ENCODE data around the gene SPIRE1.

SPIRE1 gene

GRCh38 chr18:12479982-12480381, 177.9 kb downstream of the SPIRE1 start:
- no peak for DNase-seq

DNA sequence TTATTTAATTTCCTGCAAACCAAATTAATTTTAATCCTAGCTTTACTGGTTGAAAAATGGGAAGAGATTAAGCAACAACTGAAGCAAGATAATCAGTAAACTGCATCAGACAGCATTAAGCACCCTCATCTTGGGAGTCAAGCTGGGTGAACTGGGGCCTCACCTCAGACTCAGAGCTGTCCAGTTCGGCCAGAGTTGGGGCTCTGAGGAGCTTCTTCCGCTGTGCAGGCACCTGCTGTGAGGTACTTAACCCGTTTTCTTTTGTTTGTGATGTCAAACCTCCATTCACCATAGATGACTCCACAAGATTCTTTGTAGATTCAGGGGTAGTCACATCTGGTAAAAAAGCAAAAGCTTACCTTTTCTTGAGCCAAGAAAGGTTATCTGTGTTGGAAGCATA, 178.4 kb downstream of the SPIRE1 start:
- no peak for DNase-seq

DNA sequence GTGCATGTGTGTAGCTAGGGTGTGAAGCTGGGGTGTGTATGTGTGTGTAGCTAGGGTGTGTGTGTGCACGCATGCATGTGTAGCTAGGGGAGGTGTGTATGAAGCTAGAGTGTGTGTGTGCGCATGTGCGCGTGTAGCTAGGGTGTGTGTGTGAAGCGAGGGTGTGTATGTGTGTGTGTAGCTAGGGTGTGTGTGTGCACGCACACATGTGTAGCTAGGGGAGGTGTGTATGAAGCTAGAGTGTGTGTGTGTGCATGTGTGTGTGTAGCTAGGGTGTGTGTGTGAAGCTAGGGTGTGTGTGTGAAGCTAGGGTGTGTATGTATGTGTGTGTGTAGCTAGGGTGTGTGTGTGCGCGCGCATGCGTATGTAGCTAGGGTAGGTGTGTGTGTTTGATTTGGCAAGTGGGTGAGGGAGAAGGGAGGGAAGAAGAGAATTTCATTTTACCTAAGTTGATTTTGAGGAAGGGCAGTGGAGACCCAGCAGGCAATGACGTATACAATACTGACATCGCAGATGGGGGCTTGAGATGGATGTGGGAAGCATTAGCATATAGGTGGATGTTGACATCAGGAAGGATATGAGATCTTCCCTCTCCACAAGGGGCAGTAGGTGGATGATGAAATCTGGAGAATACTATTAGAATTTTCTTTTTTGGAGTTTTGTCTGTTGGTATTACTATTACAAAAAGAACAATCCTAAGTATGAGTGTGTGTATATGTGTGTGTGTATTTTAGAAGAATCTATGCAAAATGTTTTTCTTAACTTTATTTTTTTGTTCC, 179.4 kb downstream of the SPIRE1 start:
- no peak for DNase-seq

DNA sequence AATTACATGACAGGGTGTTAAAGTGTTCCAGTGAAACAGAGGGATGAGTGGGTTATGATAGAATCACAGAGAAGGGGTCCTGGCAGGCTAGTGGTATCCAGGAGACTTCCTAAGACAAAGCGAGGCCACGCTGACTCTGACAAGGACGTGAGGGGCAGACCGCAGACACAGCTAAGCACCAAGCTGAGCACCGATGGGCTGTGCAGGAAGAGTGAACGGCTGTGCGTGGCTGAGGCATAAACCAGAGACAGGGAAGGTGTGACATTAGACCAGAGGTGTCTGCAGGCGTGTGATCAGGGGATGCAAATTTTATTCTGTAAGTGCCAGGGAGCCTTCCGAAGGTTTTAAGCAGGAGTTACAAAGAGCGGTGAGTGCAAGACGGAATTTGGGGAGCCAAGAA, 180.3 kb downstream of the SPIRE1 start:
- DNase-seq = no peak

GRCh38 chr18:12476955-12477354, 181.0 kb downstream of the SPIRE1 start:
- DNase-seq = no peak

- DNase-seq = no peak
Measured at GRCh38 chr18:12474876-12475275, 183.0 kb downstream of the SPIRE1 start.

GRCh38 chr18:12474146-12474545, 183.8 kb downstream of the SPIRE1 start:
- no peak for DNase-seq

- no peak for DNase-seq
Measured at GRCh38 chr18:12470382-12471075, 187.4 kb downstream of the SPIRE1 start.

- DNase-seq = no peak
Measured at GRCh38 chr18:12468445-12468844, 189.5 kb downstream of the SPIRE1 start.

DNA sequence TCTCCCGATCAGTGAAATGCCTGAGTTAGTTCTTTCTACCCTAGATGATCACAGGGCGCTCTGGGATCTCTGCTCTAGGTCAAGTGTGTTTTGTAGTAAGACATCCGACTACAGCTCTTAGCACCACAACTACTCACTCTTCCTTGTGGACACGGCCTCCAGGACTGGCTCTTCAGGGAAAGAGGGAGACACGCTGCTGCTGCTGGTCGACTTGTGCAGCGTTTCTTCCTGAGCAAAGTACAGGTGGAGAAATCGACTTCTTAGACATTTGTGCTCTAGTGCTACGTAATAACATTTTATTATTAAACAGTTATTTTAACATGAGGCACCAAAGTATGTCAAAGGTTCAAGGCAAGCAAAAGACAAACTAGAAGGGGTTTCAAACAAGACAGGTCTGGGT, 193.2 kb downstream of the SPIRE1 start:
- no peak for DNase-seq

GRCh38 chr18:12463191-12463590, 194.7 kb downstream of the SPIRE1 start:
- no peak for DNase-seq

DNA sequence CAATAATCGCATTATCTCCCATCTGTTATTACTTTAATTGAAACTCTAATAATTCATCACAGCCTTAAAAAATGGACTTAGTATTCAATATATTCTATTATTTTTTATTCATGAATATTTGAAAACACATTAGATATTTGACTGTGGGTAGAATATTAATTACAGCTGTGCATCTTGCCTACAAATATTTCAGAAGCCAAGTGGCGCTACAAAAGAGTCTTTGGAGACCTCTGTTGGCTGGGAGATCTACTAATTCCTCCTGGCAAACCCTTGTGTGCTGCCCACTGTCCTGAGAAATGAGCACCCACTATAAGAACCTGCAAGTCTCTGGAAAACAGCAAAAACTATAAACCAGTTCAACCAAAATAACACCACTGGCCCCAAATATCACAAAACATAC, 195.7 kb downstream of the SPIRE1 start:
- no peak for DNase-seq

DNA sequence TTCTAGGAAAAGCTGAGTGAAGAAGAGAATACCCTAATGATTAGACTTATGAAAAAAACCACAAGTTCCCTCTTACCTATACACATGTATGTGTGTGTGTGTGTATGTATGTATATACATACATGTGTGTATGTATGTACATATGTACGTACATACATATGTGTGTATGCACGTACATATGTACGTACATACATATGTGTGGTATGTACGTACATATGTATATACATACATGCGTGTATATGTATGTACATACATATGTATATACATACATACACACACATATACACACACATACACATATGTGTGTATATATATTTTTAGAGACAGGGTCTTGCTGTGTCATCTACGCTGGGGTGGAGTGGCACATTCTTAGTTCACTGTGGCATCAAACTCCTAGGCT, 196.6 kb downstream of the SPIRE1 start:
- no peak for DNase-seq

- DNase-seq = no peak
Measured at GRCh38 chr18:12460874-12461273, 197.0 kb downstream of the SPIRE1 start.

DNA sequence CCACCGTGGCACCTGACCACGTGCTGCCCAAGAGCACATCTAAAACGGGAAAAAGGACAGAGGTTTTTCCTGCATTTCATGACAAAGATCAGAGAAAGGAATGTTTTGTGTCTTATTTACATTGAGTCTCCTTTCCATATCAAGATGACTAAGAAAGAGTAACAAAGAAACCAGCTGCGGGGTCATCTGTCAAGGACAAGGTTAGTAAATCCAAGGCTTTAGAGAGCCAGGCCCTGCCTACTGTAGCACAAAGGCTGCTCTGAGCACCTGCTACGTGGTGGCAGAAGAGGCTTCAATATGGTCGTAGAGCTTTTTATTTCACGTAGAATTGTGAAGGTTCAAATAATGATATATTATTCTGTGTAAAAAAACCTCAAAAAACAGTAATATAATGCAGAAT, 199.1 kb downstream of the SPIRE1 start:
- DNase-seq = no peak

DNA sequence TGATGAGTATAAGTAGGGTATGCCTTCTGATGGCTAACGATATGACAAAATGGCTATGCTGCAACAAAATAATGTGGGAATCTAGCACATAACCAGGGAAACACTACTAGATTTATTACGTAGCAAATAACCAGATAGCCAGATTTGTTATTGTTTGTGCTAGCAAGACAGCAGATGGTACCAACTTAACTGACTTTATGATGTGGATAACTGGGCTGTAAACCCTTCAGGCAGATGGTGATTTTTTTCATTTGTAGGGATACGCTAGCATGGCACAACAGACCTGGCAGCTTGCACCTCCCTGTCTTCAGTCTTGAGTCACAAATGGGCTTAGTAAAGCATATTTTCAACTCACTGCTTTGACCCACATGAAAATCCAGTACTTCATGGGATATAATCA, 201.5 kb downstream of the SPIRE1 start:
- DNase-seq = no peak

GRCh38 chr18:12455496-12455895, 202.4 kb downstream of the SPIRE1 start:
- DNase-seq = no peak

GRCh38 chr18:12452784-12453183, 205.1 kb downstream of the SPIRE1 start:
- DNase-seq = no peak

DNA sequence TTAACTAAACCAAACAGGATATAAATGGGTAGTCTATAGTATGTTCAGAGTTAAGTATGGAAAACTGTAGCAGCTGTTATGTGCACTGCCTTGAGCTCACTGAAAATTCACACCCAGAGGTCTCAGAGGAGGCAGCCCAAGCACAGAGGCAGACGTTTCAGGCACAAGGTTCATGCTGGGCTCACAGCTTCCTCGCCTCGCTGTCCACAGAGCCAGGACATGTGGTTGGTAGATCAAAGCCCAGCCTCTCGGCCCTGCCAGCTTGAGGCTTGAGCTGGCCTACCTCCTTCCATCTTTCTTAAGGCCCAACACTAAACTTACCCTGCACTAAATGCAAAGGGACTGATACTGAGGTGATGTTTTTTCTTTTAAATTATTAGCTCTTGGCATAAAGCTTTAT, 206.5 kb downstream of the SPIRE1 start:
- DNase-seq = no peak

- no peak for DNase-seq
Measured at GRCh38 chr18:12449051-12449785, 208.7 kb downstream of the SPIRE1 start.

- DNase-seq = no peak
Measured at GRCh38 chr18:12445554-12445953, 212.4 kb downstream of the SPIRE1 start.

DNA sequence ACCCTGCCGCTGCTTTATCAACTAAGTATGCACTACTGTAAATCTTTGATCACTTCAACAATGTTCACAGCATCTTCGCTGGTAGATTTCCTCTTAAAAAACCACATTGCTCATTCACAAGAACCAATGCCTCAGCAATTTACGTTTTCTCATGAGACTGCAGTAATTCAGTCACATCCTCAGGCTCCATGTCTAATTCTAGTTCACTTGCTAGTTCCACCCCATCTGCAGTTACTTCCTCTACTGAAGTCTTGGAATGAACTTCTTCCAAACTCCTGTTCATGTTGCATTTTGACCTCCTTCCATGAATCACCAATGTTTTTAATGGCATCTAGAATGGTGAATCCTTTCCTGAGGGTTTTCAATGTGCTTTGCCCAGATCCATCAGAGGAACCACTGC, 214.4 kb downstream of the SPIRE1 start:
- DNase-seq = no peak

- DNase-seq = no peak
Measured at GRCh38 chr18:12442946-12443345, 215.0 kb downstream of the SPIRE1 start.

DNA sequence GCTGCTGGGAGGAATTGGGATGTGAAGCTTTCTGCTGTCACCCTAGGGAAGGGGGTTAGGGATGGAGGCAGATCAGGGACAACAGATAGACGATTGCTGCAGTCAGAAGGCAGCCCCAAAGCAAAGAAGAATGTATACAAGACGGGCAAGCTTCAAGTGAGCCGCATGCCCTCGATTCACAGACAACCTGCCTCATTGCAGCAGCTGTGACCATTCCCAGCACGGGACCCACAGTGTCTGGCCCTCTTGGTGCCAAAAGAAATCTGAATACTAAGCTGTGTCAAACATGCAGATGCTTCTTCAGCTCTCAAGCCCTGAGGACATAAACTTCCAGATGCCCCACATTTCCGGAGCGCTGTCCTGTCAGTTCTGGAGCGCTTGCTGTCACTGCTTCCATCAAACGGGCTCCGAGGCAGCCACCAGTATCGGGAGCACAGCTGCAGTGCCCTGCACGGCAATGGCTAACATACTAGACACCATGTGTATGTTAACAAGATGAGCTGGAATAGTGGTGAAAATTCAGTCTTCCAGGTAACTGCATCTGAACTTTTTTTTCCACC, 216.4 kb downstream of the SPIRE1 start:
- no peak for DNase-seq
